ENCODE data around the gene CUL9.

Gene CUL9

DNA sequence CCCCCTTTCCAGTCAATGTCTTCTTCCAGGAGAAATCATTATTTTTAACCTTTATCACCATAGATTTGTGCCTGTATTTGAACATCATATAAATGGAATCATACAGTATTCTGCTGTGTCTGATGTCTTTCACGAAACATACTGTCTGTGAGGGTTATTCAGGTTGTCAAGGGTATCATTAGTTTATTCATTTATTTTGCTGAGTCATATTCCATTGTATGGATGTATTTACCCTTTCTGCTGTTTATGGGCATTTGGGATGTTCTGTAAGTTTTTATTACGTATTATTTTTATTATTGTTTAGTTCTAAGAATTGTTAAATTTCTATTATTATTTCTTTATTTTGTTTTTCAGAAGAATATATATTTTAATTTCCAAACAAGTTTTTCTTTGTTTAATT, 25.3 kb downstream of the CUL9 start:
- no peak for TF ChIP-seq CTCF (conservative IDR thresholded peaks at IDR 0.05; ENCODE audit: low read depth, low read length)
- DNase-seq (ENCODE audit: low read depth), result no peak

DNA sequence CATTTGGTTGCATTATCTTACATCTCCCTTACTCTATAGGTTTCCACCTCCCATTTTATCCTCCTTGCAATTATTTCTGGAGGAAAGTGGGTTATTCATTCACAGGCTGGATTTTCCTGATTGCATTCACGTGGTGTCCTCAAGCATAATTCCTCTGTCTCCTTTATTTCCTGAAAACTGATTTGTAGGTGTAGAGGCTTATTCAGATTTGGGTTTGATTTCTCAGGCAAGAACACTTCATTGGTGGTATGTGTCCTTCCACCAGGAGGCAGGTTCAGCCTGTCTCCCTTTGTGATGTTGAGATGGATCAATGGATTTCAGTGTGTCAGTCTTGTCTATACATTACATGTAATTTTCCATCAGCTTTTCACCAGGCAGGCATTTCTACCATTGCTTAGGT, 30.0 kb downstream of the CUL9 start:
- H3K4me3 ChIP-seq (ENCODE audit: low read depth, low read length), result no peak overlapping the region
- TF ChIP-seq CTCF (conservative IDR thresholded peaks at IDR 0.05; ENCODE audit: low read depth, low read length), result peak; percentile 20
- DNase-seq (ENCODE audit: low read depth), result no peak

More for the DNA sequence above, 25.3 kb downstream of the CUL9 start:
- H3K4me3 ChIP-seq (ENCODE audit: low read depth, low read length), result no peak overlapping the region

- no peak overlapping the region for H3K4me3 ChIP-seq (ENCODE audit: low read depth, low read length)
- TF ChIP-seq CTCF (conservative IDR thresholded peaks at IDR 0.05; ENCODE audit: low read depth, low read length), result no peak
These were observed 31.4 kb downstream of the CUL9 start for GRCh38 chr6:43213431-43213830.

DNA sequence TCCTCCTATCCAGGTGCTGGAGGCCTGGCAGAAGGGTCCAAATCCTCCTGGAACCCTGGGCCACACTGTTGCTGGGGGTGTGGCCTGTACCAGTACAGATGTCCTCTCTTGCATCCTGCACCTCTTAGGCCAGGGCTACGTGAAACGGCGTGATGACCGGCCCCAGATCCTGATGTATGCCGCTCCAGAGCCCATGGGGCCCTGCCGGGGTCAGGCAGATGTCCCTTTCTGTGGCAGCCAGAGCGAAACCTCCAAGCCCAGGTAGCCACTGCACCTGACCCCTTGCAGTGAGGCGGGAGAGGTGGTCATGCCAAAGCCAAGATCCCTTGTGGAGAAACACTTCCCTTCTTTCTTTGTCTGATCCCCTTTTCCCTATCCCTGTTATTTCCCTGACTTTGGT, 33.1 kb downstream of the CUL9 start:
- H3K4me3 ChIP-seq (ENCODE audit: low read depth, low read length), result no peak overlapping the region
- no peak for DNase-seq (ENCODE audit: low read depth)
- TF ChIP-seq CTCF (conservative IDR thresholded peaks at IDR 0.05; ENCODE audit: low read depth, low read length), result no peak

More at GRCh38 chr6:43213431-43213830, 31.4 kb downstream of the CUL9 start:
- no peak for DNase-seq (ENCODE audit: low read depth)

DNA sequence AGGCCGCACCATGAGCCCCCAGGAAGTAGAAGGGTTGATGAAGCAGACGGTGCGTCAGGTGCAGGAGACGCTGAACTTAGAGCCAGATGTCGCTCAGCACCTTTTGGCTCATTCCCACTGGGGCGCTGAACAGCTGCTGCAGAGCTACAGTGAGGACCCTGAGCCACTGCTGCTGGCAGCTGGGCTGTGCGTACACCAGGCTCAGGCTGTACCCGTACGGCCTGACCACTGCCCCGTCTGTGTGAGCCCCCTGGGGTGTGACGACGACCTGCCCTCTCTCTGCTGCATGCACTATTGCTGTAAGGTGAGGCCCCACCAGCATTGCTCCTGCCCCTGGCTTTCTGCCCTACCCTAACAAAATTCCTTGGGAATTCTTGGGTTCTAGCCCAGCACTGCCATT, 34.2 kb downstream of the CUL9 start:
- no peak for TF ChIP-seq CTCF (conservative IDR thresholded peaks at IDR 0.05; ENCODE audit: low read depth, low read length)
- no peak overlapping the region for H3K4me3 ChIP-seq (ENCODE audit: low read depth, low read length)
- DNase-seq (ENCODE audit: low read depth), result no peak

- no peak overlapping the region for H3K4me3 ChIP-seq (ENCODE audit: low read depth, low read length)
- DNase-seq (ENCODE audit: low read depth), result no peak
- no peak for TF ChIP-seq CTCF (conservative IDR thresholded peaks at IDR 0.05; ENCODE audit: low read depth, low read length)
These were observed 35.4 kb downstream of the CUL9 start for GRCh38 chr6:43217351-43217750.

DNA sequence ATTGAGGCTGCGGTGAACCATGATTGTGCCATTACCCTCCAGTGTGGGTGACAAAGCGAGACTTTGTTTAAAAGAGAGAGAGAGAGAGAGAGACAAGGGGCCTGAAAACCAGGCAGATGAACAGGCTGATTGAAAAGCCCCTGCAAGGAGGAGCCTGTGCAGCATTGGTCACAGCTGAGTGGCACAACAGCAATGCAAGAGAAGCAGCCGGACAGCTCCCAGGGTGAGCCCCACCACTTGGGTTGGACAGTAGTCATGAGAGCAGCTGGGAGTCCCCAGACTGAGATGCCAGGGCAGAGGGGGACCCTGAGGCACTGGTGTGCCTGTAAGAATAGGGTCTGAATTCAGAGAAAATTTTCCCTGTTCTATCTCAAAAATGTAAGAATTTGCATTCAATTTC, 37.1 kb downstream of the CUL9 start:
- TF ChIP-seq CTCF (conservative IDR thresholded peaks at IDR 0.05; ENCODE audit: low read depth, low read length), result no peak
- DNase-seq (ENCODE audit: low read depth), result no peak
- H3K4me3 ChIP-seq (ENCODE audit: low read depth, low read length), result no peak overlapping the region
